ENCODE measurements around the gene CRYBG3.
"Not testable (repeated sequence)": the region's sequence is repeated elsewhere in the genome, so short reads cannot be mapped to it uniquely, and the experiment has no call there.

CRYBG3 gene

GRCh38 chr3:97892852-97893251 is 71.0 kb downstream of the CRYBG3 start:
- no peak overlapping the region for H3K27ac ChIP-seq
- DNase-seq (ENCODE audit: low read depth, low spot score) = no peak

DNA sequence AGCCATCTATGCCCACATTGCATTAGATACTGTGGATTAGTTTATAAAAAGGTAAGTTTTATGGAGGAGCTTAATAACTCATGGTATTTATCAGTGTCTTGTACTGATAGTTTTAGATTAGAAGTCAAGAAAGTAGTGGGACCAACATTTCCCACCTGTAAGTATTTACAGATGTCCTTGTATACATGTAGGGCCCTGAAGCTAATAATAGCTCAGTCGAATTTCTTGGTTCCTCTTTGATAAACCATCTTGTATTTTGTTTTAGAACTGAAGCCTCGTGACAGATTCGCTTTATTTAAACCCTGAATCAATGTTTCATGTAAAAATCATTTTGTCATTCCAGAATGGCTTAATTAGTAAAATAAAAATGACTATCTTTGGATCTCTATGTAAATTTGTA is 73.4 kb downstream of the CRYBG3 start:
- DNase-seq (ENCODE audit: low read depth, low spot score) = no peak

GRCh38 chr3:97896129-97896528 is 74.3 kb downstream of the CRYBG3 start:
- no peak for DNase-seq (ENCODE audit: low read depth, low spot score)
- H3K27ac ChIP-seq = no peak overlapping the region

More for the DNA sequence above, 73.4 kb downstream of the CRYBG3 start:
- no peak overlapping the region for H3K27ac ChIP-seq

- no peak overlapping the region for H3K27ac ChIP-seq
Observed at GRCh38 chr3:97896547-97896946, 74.7 kb downstream of the CRYBG3 start.

DNA sequence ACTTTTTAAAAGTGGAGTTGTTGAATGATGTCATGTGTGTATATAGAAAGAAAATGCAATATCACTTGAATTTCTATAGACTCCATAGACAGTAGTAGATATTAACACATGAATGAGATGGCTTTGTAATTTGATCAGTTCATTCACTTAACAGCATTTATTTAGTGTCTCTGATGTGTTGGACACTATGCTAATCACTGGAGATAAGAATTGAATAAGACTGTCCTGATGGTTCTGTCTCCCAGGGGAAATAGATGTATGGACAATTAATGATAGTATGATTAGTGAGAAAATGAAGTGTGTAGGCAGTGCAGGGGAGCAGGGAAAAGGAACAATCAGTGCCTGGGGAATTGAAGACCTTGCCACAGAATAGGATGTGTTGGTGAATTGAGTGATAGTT is 77.5 kb downstream of the CRYBG3 start:
- H3K27ac ChIP-seq = no peak overlapping the region
- no peak for DNase-seq (ENCODE audit: low read depth, low spot score)

More at GRCh38 chr3:97896547-97896946, 74.7 kb downstream of the CRYBG3 start:
- DNase-seq (ENCODE audit: low read depth, low spot score) = no peak

DNA sequence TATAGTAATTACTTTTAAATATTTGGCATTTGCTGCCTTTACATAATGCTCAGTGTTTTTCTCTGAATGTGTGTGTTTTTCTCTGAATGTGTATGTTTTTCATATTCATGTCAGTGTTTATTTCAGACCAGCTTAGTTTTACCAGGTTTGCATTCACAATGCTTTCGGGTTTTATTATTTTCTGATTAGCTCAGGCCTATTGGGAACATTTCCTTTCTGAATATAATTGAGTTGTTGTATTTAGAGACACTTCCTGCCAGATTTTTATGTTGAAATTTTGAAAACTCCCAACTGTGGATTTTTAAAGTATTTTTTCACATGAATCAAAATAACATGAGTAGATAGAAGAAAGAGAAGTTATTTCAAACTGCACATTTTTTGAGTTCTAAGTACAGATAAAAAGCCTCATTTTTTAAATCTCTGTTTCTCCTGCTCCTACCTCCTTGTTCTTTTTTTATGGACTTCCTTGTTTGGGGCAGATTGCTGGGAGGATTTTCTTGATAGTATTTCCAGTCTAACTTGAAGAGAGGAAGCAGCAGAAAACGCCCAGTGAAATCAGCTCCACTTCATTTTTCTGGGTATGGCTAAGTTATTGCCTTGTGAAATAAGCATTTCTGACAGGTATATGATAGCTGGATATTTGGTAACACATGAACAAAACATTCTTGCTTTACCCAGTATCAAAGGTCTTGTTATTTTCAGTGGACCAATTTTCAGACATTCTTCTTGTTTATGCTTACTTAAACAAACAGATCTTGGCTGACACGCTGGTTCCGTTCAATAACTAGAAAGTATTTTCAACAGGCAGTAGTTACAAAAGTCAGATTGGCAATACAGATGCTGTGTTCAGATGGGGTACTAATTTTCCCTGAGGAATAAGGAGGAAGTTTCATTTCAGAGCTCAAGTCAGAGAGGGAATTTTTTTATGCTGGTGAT is 79.8 kb downstream of the CRYBG3 start:
- DNase-seq (ENCODE audit: low read depth, low spot score) = no peak
- H3K27ac ChIP-seq = peak overlapping the region; percentile 18

- H3K27ac ChIP-seq; DNase-seq (ENCODE audit: low read depth, low spot score): not testable (repeated sequence)
Observed at GRCh38 chr3:97909830-97910229, 88.0 kb downstream of the CRYBG3 start.

GRCh38 chr3:97910236-97910831 is 88.5 kb downstream of the CRYBG3 start:
- not testable (repeated sequence) for DNase-seq (ENCODE audit: low read depth, low spot score); H3K27ac ChIP-seq

DNA sequence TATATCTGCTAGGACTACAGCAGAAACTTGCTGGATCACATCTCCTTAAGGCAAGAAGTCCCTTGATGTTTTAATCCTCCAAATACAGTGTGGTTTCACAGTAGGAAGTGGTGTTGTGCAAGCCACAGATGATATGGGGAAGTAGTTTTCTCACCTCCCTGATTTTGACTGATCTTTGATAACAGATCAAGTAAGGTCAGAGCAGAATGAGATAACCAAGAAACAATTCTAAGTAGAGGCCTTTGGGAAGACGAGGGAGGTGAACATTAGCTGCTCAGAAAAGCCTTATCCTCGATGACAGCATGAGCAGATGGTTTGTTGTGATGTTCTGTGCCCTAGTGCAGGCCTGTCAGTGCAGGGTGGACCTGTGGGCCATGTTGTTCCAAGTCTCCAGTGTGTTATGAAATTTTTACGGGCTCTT is 89.1 kb downstream of the CRYBG3 start:
- no peak for DNase-seq (ENCODE audit: low read depth, low spot score)
- H3K27ac ChIP-seq = no peak overlapping the region

DNA sequence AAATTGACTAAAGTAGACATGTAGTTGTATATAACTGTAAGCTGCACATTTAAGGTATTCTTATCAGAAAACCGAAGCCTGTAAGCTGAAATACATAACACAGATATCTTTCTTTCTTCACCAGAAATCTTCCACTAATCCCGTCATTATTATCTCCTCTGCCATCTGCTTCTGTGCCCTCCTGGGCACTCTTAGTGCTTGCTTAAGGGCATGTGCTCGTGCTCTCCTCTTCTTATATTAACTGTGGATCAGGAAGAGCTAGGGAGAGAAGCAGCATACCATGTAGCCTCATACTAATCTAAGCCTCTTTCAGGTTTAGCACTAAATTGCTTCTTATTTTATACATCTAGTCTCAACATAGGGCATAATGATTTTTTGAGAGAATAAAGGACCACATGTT is 89.6 kb downstream of the CRYBG3 start:
- no peak overlapping the region for H3K27ac ChIP-seq

DNA sequence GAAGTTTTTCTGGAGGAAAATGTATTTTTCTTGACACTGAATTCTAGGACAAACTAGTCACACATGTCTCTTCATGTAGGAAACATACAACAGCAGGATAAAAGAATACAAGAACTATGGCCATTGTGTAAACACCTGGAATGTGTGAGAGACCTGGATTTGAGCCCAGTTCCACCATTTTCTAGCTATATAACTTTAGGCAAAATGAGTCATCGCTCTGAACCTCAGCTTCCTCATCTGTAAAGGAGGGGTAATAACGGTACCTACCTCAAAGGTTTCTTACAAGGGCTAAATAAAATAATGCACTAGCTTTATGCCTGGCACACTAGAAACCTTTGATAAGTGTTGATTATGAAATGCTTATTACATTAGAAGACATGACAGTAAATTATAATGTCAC is 92.6 kb downstream of the CRYBG3 start:
- peak overlapping the region; percentile 28 for H3K27ac ChIP-seq

More for the DNA sequence above, 89.6 kb downstream of the CRYBG3 start:
- no peak for DNase-seq (ENCODE audit: low read depth, low spot score)

DNA sequence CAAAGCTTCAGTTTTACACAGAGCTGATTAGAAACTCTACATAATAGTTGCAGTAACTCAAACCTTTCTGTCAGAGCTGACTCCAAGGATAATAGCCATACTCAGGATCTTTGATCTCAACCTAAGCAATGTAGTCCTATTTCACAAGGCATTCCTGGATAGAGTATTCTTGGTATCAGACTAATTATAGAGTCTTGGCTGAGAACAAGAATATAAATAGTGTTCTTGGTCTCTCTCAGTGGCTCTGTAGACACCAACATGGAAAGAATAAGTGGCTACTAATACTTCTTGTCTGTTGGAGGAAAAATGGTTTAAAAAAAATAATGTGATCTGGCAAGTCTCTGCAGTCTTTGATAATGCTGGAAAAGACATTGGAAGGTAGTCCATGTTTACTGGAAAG is 94.8 kb downstream of the CRYBG3 start:
- DNase-seq (ENCODE audit: low read depth, low spot score) = no peak
- H3K27ac ChIP-seq = no peak overlapping the region

More for the DNA sequence above, 92.6 kb downstream of the CRYBG3 start:
- peak; percentile 59 for DNase-seq (ENCODE audit: low read depth, low spot score)

- DNase-seq (ENCODE audit: low read depth, low spot score) = no peak
- no peak overlapping the region for H3K27ac ChIP-seq
Observed at GRCh38 chr3:97917813-97918536, 96.2 kb downstream of the CRYBG3 start.

- H3K27ac ChIP-seq = no peak overlapping the region
Observed at GRCh38 chr3:97927704-97928103, 105.9 kb downstream of the CRYBG3 start.

GRCh38 chr3:97928986-97929385 is 107.2 kb downstream of the CRYBG3 start:
- DNase-seq (ENCODE audit: low read depth, low spot score) = no peak
- H3K27ac ChIP-seq = no peak overlapping the region

More at GRCh38 chr3:97927704-97928103, 105.9 kb downstream of the CRYBG3 start:
- DNase-seq (ENCODE audit: low read depth, low spot score) = no peak

DNA sequence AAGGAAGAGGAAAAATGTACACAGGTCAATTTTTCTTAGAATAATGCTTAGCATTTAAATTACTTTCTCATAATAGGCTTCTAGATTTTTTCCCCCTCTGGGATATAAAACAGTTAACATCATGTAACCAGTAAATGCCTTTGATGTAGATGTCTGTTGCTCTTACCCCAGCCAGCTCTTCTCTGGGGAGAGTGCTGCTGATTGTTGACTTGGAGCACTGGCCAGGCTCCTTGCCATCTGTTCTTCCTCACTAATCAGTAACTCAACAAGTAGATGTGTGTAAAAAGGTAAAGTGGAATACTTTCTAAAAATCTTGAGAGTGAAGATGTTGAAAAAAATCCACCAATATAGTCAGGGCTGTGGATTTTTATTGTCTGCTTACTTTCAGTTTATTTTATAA is 108.2 kb downstream of the CRYBG3 start:
- H3K27ac ChIP-seq = no peak overlapping the region
- DNase-seq (ENCODE audit: low read depth, low spot score) = no peak

DNA sequence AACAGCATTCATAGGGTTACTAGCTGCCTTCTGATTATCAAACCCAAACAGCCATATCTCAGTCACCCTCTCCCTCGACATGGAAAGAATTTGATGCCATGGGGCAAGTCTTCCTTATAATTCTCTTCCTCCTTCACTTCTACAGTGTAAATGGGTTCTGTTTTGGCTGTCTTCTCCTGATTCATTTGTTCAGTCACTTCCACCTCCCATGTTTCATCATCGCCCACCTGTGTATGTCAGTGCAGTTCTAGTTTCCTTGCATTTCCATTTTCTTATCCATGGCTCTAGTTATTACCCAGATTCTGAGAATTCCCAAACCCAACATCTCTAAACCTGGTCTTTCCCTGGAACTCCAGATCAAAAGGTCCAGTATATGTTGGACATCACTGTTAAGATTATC is 109.4 kb downstream of the CRYBG3 start:
- no peak overlapping the region for H3K27ac ChIP-seq
- DNase-seq (ENCODE audit: low read depth, low spot score) = no peak

GRCh38 chr3:97932387-97932801 is 110.6 kb downstream of the CRYBG3 start:
- DNase-seq (ENCODE audit: low read depth, low spot score) = no peak
- no peak overlapping the region for H3K27ac ChIP-seq

DNA sequence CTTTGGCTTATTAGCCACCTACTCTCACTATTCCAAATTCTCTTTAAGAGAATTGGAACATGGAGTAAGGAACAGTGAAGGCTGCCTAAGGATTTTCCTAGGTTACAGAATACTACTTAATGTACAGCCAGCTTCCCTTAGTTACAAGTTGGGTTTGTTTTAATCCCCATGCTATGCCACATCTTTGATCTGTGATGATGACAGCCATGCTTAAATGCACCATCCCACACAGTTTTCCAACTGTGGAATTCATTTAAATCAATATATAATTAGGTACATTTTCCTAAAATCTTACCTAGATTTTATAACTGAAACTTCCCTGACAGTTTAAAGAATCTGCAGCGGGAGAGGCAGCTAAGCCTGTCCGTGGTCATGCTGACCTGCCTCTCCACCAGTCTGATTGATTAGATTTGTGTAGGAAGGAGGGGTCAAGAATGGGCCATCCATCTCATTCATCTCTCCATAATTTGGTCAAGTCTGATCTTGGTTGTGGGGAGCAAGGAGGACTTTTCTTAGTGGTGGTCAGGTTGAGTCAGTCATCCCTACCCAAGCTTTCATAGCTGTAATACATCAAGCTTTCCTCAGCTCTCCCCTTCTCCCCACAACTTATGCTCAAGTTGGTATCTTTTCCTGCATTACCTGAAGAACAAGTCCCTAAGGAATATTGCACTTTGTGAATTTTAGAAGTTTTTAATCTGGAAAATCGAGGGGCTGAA is 113.3 kb downstream of the CRYBG3 start:
- DNase-seq (ENCODE audit: low read depth, low spot score) = no peak
- H3K27ac ChIP-seq = no peak overlapping the region

- H3K27ac ChIP-seq = no peak overlapping the region
- peak; percentile 36 for DNase-seq (ENCODE audit: low read depth, low spot score)
Observed at GRCh38 chr3:97935842-97936241, 114.0 kb downstream of the CRYBG3 start.

All from epithelial cell of prostate (primary cell).